ENCODE measurements around the gene ZNF541.

Gene ZNF541, protein sequence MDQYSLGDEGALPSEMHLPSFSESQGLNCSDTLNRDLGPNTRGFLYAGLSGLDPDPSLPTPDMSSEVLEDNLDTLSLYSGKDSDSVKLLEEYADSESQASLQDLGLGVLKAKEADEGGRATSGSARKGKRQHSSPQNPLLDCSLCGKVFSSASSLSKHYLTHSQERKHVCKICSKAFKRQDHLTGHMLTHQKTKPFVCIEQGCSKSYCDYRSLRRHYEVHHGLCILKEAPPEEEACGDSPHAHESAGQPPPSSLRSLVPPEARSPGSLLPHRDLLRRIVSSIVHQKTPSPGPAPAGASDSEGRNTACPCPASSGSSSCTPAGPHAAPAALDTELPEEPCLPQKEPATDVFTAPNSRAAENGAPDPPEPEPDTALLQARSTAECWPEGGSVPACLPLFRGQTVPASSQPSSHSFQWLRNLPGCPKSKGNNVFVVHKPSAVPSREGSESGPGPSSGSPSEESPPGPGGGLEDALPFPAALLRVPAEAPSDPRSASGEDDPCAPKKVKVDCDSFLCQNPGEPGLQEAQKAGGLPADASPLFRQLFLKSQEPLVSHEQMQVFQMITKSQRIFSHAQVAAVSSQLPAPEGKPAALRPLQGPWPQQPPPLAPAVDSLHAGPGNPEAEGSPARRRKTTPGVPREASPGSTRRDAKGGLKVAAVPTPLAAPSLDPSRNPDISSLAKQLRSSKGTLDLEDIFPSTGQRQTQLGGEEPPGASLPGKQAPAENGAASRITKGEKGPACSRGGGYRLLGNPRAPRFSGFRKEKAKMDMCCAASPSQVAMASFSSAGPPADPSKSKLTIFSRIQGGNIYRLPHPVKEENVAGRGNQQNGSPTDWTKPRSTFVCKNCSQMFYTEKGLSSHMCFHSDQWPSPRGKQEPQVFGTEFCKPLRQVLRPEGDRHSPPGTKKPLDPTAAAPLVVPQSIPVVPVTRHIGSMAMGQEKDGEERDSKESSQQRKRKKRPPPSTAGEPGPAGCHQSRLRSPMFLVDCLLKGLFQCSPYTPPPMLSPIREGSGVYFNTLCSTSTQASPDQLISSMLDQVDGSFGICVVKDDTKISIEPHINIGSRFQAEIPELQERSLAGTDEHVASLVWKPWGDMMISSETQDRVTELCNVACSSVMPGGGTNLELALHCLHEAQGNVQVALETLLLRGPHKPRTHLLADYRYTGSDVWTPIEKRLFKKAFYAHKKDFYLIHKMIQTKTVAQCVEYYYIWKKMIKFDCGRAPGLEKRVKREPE (N-terminal part only)

DNA sequence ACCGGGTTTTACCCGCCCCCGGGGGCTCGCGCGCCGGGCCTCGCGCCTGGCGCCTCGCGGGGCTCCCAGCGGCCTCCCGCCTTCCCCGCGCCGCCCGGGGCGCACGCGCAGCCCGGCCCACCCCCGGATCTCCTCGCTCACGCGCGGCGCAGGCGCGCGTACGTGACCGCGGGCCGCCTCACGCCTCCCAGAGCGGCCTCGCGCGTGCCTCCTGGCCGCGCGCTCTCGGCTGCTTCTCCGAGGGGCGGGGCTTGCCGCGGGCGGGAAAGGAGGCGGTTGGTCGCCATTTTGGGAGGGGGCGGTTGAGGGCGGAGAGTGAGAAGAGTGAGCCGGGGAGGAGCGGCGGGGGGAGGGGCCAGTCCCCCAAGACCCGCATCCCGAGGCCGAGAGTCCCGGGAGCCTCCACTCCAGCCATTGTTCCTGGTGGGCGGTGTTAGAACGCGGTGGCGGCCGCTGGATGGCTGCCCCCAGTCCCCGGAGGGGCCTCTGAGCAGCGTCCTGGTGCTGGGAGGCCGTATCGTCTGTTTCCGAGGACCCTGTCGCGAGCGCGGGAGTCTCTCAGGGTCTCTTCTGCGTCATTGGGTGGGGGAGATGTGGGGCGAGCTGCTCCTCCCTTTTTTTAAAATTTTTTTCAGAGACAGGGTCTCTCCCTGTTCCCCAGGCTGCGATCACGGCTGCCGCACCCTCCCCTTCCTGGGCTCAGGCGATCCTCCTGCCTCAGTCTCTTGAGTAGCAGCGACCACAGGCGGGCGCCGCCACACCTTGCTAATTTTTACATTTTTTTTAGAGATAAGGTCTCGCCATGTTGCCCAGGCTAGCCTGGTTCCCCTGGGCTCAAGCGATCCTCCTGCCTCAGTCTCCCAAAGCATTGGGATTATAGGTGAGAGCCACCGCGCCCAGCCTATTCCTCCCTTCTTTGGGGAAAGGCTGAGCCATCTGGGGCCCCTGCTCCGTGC, at the start of gene ZNF541:
ZNF541 (minus strand) TSS at position 78 of the 956 bp plus-strand sequence. CDS start 17,292 bp downstream, outside the sequence.
- DNase-seq (ENCODE audit: low read depth, low spot score) = peak; percentile 70

GRCh38 chr19:47619763-47620162, 46.8 kb upstream of the ZNF541 start:
- no peak for DNase-seq (ENCODE audit: low read depth, low spot score)

DNA sequence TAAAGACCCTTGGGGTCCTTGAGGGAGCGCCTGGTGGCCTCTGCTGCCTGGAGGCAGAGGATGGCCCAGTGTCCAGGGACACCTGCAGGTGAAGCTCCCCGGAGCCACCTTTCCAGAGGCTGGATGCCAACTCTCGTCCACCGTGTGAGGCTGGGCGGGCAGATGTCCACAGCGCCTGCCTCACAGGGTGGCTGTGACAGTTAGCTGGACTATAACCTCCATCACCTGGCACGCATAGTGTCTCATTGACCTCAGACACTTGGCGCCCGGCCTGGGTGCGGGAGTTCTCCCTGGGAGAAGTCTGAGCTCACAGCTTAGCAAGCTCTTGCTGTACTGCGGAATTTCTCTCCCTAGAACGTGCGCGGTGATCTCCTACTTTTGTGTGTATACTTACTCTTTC, 45.8 kb upstream of the ZNF541 start:
- no peak for DNase-seq (ENCODE audit: low read depth, low spot score)

DNA sequence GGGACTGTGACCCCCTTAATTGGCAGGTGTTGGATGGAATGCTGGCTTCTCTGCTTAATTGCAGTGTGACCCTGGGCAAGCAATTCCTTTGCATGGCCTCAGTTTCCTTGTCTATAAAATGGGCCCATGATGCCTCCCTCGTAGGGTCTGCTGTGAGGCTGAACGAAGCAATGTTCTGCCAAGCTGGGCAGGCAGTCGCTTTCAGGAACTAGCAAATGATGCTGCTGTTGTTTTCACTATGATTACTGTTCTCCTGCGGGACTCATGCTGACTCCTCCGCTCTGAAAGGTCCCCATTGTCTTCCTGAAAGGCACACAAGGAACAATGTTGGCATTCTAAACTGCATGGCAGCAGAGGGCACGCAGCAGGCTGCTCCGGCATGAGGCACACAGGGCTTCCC, 42.8 kb upstream of the ZNF541 start:
- no peak for DNase-seq (ENCODE audit: low read depth, low spot score)

DNA sequence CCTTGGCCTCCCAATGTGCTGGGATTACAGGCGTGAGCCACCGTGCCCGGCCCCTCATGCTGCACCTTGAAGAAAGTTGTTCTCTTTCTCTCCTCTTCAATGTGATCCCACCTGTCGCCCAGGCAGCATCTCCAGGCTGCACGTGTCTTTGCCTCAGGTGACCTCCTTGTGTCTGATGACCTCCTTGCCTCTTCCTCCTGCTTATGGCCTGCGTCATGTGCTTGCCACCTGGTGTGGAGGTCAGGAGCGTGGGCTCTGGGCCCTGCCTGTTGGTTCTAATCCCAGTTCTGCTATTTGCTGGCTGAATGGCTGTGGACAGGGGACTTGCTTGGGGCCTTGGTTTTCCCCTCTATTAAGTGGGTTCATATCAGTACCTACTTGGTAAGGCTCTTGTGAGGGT, 42.3 kb upstream of the ZNF541 start:
- no peak for DNase-seq (ENCODE audit: low read depth, low spot score)

DNA sequence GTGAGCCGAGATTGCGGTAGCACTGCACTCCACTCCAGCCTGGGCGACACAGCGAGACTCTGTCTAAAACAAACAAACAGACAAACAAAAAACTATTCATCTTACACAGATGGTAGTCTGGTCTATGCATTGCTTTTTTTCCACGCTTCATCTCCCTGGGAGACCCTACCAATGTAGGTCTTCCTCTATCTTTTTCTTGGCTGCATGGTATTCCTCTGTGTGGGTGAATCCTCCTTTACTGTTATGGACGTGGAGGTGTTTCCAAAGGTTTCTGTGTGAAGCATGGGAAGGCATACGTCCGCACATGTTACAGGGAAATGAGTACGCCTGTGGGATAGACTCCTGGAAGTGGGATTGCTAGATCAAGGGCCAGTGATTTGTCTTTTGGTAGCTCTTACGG, 41.6 kb upstream of the ZNF541 start:
- no peak for DNase-seq (ENCODE audit: low read depth, low spot score)

DNA sequence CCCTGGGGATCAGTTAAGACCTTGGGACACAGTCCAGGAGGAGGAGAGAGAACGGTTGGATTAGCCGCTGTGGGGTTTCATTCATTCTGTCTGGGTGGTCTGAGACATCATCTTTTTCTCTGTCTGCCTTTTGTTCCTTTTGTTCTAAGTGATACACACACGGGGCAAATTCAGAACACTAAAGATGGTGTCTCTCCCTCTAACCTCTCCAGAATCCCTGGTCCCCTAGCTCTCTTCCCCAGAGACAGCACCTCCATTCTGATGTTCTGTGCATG, 41.0 kb upstream of the ZNF541 start:
- DNase-seq (ENCODE audit: low read depth, low spot score) = no peak

- no peak for DNase-seq (ENCODE audit: low read depth, low spot score)
Observed at GRCh38 chr19:47613165-47614020, 40.4 kb upstream of the ZNF541 start.

DNA sequence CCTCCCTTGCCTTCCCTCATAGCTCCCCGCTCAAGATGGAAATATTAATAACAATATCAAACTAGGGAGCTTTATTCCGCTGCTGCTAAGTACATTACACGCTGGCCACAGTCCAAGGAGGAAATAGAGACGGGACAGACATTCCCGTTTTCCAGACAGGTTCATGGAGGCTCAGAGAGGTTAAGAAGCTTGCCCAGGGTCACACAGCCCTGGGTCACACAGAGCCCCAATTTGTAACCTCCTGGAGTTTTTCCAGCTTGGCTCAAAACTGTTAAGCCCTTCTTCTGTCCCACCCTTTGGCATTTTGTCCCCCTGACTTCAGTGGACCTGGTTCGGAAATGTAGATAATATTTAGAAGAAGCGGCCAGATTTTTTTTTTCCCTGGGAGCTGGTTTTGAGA, 38.0 kb upstream of the ZNF541 start:
- no peak for DNase-seq (ENCODE audit: low read depth, low spot score)

GRCh38 chr19:47609906-47610894, 37.3 kb upstream of the ZNF541 start:
- no peak for DNase-seq (ENCODE audit: low read depth, low spot score)

GRCh38 chr19:47608969-47609905, 36.3 kb upstream of the ZNF541 start, which contains the start of gene BICRA:
TSS of gene BICRA (plus strand) at chr19:47609134. CDS start at chr19:47673575, 64,441 bp downstream.
- peak; percentile 56 for DNase-seq (ENCODE audit: low read depth, low spot score)

DNA sequence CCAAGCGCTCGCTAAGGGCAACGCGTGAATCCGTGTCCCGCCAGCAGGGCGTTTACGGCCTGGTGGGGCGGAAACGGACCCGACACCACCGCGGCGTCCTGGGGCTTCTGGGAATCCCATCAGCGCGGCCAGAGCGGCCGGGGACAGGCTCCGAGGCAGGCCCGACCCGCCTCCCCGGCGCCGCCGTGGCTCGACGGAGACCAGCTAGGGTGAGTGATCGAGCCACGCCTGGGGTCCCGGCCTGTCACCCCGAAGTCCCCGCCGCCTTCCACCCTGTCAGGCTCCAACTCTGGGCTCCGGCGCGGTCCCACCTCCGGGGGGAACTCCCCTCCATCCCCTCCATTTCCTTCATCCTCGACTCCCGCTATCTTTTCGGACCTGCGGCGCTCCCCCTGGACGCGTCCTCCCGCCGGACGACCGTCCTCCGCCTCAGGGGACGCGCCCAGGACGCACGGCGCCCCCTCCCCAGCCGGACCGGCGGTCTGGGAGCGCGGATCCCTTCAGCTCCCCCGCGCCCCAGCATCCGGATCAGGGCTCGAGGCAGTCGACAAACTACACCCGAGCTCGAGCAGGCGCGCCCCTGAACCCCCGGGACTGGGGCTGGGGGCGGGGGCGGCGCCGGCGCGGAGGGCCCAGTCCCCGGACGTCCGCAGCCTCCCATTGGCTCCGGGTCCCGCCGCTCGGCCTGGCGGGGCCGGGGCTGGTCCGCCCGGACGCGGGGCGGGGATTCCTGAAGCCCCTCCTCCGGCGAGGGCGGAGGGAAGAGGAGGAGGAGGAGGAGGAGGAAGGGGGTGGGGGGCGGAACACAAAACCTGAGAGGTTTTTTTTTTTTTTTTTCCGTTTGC, 35.3 kb upstream of the ZNF541 start:
- DNase-seq (ENCODE audit: low read depth, low spot score) = peak; percentile 91

DNA sequence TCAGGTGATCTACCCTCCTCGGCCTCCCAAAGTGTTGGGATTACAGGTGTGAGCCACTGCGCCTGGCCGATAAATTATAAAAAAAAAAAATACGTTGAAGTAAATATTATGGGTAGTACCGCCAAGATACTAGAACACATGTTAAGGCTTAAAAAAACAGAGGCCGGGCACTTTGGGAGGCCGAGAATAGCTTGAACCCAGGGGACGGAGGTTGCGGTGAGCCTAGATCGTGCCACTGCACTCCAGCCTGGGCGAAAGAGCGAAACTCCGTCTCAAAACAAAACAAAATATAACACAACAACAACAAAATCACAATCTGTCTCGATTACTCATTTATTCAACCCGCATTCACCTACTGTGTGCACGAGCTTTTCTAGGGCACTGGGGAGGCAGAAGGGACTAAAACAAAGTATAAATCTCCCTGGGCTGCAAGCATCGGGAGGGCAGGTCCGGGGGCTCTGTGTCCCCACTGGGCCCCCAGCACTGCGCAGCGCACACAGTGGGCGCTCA, 34.7 kb upstream of the ZNF541 start:
- no peak for DNase-seq (ENCODE audit: low read depth, low spot score)

DNA sequence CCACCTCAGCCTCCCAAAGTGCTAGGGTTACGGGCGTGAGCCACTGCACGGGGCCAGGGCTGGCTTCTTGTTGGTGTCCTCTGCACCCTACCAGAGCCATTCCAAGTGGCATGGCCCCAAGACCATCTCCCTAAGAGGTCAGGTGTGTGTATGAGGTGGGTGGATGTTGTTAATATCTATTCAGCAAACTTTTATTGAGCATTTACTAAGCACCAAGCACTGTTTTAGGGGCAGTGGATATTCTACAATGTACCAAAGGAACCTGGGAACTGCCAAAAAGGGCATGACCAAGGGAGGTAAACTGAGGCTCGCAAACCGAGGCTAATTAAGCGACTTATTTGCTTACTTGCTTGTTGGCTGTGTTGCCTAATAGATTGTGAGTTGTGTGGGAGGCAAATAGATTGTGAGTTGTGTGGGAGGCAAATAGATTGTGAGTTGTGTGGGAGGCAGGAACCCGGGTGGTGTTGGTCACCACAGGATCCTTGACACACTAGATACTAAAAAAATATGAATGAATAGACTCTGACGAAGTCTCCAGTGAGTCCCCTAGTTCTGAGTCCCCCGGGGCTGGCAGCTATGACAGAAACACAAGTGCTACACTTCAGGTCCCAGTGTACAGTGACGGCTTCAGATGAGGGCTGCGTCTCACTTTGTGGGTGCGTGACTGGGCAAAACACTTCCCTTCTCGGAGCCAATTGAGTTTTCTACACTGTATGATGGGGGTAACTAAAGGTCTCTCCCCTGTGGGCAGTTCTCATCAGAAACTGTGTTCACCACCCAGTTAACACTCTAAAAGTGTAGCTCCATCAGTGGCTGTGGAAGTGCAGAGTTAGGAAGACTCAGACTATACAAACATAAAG, 31.0 kb upstream of the ZNF541 start:
- no peak for DNase-seq (ENCODE audit: low read depth, low spot score)

DNA sequence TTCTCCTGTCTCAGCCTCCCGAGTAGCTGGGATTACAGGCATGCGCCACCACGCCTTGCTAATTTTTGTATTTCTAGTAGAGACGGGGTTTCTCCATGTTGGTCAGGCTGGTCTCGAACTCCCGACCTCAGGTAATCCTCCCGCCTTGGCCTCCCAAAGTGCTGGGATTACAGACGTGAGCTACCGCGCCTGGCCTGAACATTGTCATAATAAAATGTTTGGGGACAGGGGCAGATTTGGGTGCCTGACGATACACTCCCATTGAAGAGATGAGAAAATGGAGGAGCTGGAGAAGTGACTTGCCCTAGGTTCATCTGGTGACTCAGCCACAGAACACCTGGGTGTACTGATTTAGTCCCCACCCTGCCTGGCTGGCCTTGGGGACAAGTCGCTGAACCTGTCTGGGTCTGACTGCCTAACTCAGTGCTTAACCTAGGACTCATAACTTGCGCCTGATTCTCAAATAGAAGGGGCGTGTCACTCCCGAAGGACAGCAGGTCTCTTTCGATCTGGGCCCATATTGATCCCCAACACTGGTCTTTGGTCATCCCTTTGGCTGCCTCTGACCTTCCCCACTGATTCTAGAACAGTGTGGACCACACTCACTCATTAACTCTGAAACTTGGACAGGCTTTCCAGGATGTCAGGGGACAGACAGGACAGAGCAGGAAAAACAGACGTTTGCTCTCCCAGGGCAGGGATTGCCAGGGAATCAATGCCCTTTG, 28.4 kb upstream of the ZNF541 start:
- no peak for DNase-seq (ENCODE audit: low read depth, low spot score)

Measured in activated naive CD8-positive, alpha-beta T cell treated with anti-CD3 and anti-CD28 coated beads, Interleukin-2, amount 50 U/mL, for 16 hours (primary cell).